Endothelial cell of umbilical vein (primary cell): Measurements from ENCODE around the gene FAM222A. TPM values are rescaled to one million over a fixed set of nuclear protein-coding genes. Genes with fewer than 3 reads are reported as not detected.

Experiments
- BruUV-seq: library from RNA; stranded (reverse); fragments of 400-500 nt; replicated peaks from 2 replicates; lab custom pipeline; 2021; lab: Mats Ljungman, UMichigan
- CTCF ChIA-PET: fragments of 300-600, 350-600 bp; sonication (Branson Sonifier 250); formaldehyde crosslinking; loops from one replicate; lab custom pipeline; 2021; ENCODE audit warnings: antibody characterized with exemption, inconsistent platforms; lab: Charles Lee
- POLR2A ChIA-PET: fragments of 300-600, 350-600 bp; sonication (Branson Sonifier 250); formaldehyde crosslinking; loops from one replicate; lab custom pipeline; 2021; ENCODE audit warnings: antibody characterized with exemption, inconsistent platforms; lab: Charles Lee
- DNase-seq: peaks from one replicate; pipeline ENCODE4 v3.0.0-alpha.2; 2011; ENCODE audit warnings: low read depth, low spot score
- FAIRE-seq: peaks from 2 replicates; lab custom pipeline; 2011; peaks lifted over from hg19 to GRCh38; lab: Jason Lieb, UNC
- H2AFZ ChIP-seq: 2 replicates; pipeline ENCODE4 v1.6.0; 2012; ENCODE audit warnings: low read depth, low read length, control low read depth, inconsistent platforms
- H3K27ac ChIP-seq: 2 replicates; pipeline ENCODE4 v1.5.1; 2011; ENCODE audit warnings: low read depth, mild to moderate bottlenecking, control low read depth, low read length, moderate library complexity; ENCODE audit not compliant: insufficient read depth
- H3K27me3 ChIP-seq, 2 experiments: 2 replicates each; pipeline versions ENCODE4 v1.6.0 to v1.6.1; 2011; ENCODE audit warnings: low read length in 2 of 2, mixed read lengths in 1 of 2; ENCODE audit not compliant: control insufficient read depth in 2 of 2, insufficient read depth in 2 of 2
- H3K36me3 ChIP-seq, 2 experiments: 2 replicates in 1 of 2; 3 replicates in 1 of 2; pipeline ENCODE4 v1.5.1; 2011; ENCODE audit warnings: low read length in 2 of 2, mild to moderate bottlenecking in 1 of 2, moderate library complexity in 1 of 2; ENCODE audit not compliant: control insufficient read depth in 2 of 2, insufficient read depth in 2 of 2; ENCODE audit errors: extremely low read depth in 1 of 2
- H3K4me1 ChIP-seq: 3 replicates; pipeline ENCODE4 v1.5.1; 2011; ENCODE audit warnings: mild to moderate bottlenecking, low read length; ENCODE audit not compliant: control insufficient read depth, insufficient read depth; ENCODE audit errors: extremely low read depth
- H3K4me2 ChIP-seq: 2 replicates; pipeline ENCODE4 v1.6.1; 2011; ENCODE audit warnings: low read length, control low read depth, mixed read lengths; ENCODE audit not compliant: insufficient read depth
- H3K4me3 ChIP-seq, 3 experiments: fragments of 200-600 bp in 1 of 3; sonication (generic), shearing (Covaris generic) in 1 of 3; replicated peaks in 1 of 3; 2 replicates each; pipeline ENCODE4 v1.5.1; 2011 to 2016; ENCODE audit warnings: control low read depth in 3 of 3, low read length in 3 of 3, mild to moderate bottlenecking in 2 of 3, inconsistent platforms in 1 of 3, low read depth in 1 of 3, moderate library complexity in 1 of 3; ENCODE audit not compliant: insufficient read depth in 1 of 3
- H3K79me2 ChIP-seq: 2 replicates; pipeline ENCODE4 v1.6.0; 2012; ENCODE audit warnings: low read length, inconsistent platforms; ENCODE audit not compliant: control insufficient read depth, insufficient read depth
- H3K9ac ChIP-seq: replicated peaks from 2 replicates; pipeline ENCODE3; 2011; ENCODE audit warnings: low read length, control low read depth; ENCODE audit not compliant: insufficient read depth; ENCODE audit errors: extremely low read depth
- H3K9me1 ChIP-seq: replicated peaks from 3 replicates; pipeline ENCODE4 v1.6.0; 2011; ENCODE audit warnings: mild to moderate bottlenecking, low read length; ENCODE audit not compliant: control insufficient read depth, insufficient read depth; ENCODE audit errors: extremely low read depth
- H3K9me3 ChIP-seq: replicated peaks from 2 replicates; pipeline ENCODE4 v1.5.1; 2012; ENCODE audit warnings: low read length, inconsistent platforms; ENCODE audit not compliant: control insufficient read depth, insufficient read depth
- H4K20me1 ChIP-seq: replicated peaks from 2 replicates; pipeline ENCODE3; 2011; ENCODE audit warnings: mild to moderate bottlenecking, low read length; ENCODE audit not compliant: control insufficient read depth, insufficient read depth; ENCODE audit errors: extremely low read depth
- EZH2 ChIP-seq: IDR thresholded peaks from 2 replicates; pipeline ENCODE4 v1.6.1; 2012; ENCODE audit warnings: borderline replicate concordance, low read depth, mild to moderate bottlenecking, moderate library complexity, low read length, inconsistent platforms; ENCODE audit not compliant: severe bottlenecking
- FOS ChIP-seq: IDR thresholded peaks from 2 replicates; pipeline ENCODE4 v1.6.1; 2011; ENCODE audit warnings: mild to moderate bottlenecking, low read length, moderate library complexity, borderline replicate concordance; ENCODE audit not compliant: insufficient read depth
- GATA2 ChIP-seq: IDR thresholded peaks from 2 replicates; pipeline ENCODE4 v1.7.0; 2011; ENCODE audit warnings: low read depth, mild to moderate bottlenecking, moderate library complexity, mixed read lengths, low read length; ENCODE audit not compliant: insufficient read length, insufficient read depth
- JUN ChIP-seq: IDR thresholded peaks from 2 replicates; pipeline ENCODE4 v1.6.1; 2011; ENCODE audit warnings: borderline replicate concordance, low read depth; ENCODE audit not compliant: insufficient read length, insufficient read depth
- MAX ChIP-seq: IDR thresholded peaks from 2 replicates; pipeline ENCODE4 v1.6.1; 2011; ENCODE audit not compliant: insufficient read depth, insufficient read length
- MYC ChIP-seq: IDR thresholded peaks from one replicate; pipeline ENCODE4 v1.6.1; 2011; ENCODE audit warnings: mild to moderate bottlenecking, low read depth, low read length
- POLR2A ChIP-seq: IDR thresholded peaks from 2 replicates; pipeline ENCODE4 v1.6.1; 2012; ENCODE audit warnings: low read depth, mild to moderate bottlenecking, control low read depth, low read length
- POLR2AphosphoS5 ChIP-seq: IDR thresholded peaks from 2 replicates; pipeline ENCODE4 v1.6.1; 2012; ENCODE audit warnings: low read depth, mild to moderate bottlenecking, control low read depth, low read length, moderate library complexity; ENCODE audit not compliant: insufficient read depth
- dilution Hi-C: fragments of 300-500 bp; cut with MboI; formaldehyde crosslinking; loops from one replicate; pipeline ENCODE4 v1.15.0; 2019; ENCODE audit warnings: low sequenced_read_pairs; ENCODE audit not compliant: extremely low pct_ligation_motif_present
- intact Hi-C: fragments of 100-400 bp; cut with micrococcal nuclease; formaldehyde crosslinking; loops from one replicate; pipeline ENCODE4 v1.10.0; 2022
- polyA plus RNA-seq, 4 experiments: library from polyadenylated mRNA; depleted of rRNA in 3 of 4; stranded (reverse) in 3 of 4; unstranded in 1 of 4; fragments of >200 nt; gene quantifications; 2 replicates each; pipeline versions ENCODE4 v1.2.1 to v1.2.3, GENCODE V29; 2011 to 2012; ENCODE audit warnings: missing spikeins in 1 of 4
- total RNA-seq: library from RNA; stranded (reverse); gene quantifications from 2 replicates; pipeline ENCODE4 v1.2.3, GENCODE V29; 2021
- TF ChIP-seq, protein P1 (sequence below), 2 donors: IDR thresholded peaks; 1 replicate in 1 of 2; 2 replicates in 1 of 2; pipeline ENCODE4 v1.5.1; 2011; ENCODE audit warnings: low read length in 2 of 2, mild to moderate bottlenecking in 2 of 2, moderate library complexity in 2 of 2, control low read depth in 1 of 2, inconsistent platforms in 1 of 2, low read depth in 1 of 2; ENCODE audit not compliant: insufficient read depth in 1 of 2; ENCODE audit errors: extremely low read depth in 1 of 2

Gene FAM222A
- total and polyA plus RNA-seq, 2 donors (not counting 3 experiments of a cell fraction or from before 2014, with no cell fraction given): 0.62 to 1.7 TPM

- H3K4me2 ChIP-seq: no peak overlapping the region
- CTCF ChIA-PET: no interaction called here
- no TSS peak for BruUV-seq
- no peak overlapping the region for H3K27ac ChIP-seq
- no peak overlapping the region for H3K4me3 ChIP-seq
- POLR2A ChIA-PET: no interaction called here
- H3K9me3 ChIP-seq: no peaks in the 10 kb centered on the region
- dilution Hi-C loops: no loop called here
- no peak overlapping the region for H2AFZ ChIP-seq
- H3K36me3 ChIP-seq: no peaks in the 10 kb centered on the region
- peaks cover 11 to 16% of the 10 kb centered on the region in 2 experiments for H3K27me3 ChIP-seq
- no peak overlapping the region for H3K9ac ChIP-seq
- TF ChIP-seq JUN: no peak
- no peak for TF ChIP-seq POLR2AphosphoS5
- TF ChIP-seq POLR2A: no peak
- TF ChIP-seq MYC: no peak
- no peak for TF ChIP-seq FOS
- TF ChIP-seq EZH2: no peak
- TF ChIP-seq, protein P1, sequence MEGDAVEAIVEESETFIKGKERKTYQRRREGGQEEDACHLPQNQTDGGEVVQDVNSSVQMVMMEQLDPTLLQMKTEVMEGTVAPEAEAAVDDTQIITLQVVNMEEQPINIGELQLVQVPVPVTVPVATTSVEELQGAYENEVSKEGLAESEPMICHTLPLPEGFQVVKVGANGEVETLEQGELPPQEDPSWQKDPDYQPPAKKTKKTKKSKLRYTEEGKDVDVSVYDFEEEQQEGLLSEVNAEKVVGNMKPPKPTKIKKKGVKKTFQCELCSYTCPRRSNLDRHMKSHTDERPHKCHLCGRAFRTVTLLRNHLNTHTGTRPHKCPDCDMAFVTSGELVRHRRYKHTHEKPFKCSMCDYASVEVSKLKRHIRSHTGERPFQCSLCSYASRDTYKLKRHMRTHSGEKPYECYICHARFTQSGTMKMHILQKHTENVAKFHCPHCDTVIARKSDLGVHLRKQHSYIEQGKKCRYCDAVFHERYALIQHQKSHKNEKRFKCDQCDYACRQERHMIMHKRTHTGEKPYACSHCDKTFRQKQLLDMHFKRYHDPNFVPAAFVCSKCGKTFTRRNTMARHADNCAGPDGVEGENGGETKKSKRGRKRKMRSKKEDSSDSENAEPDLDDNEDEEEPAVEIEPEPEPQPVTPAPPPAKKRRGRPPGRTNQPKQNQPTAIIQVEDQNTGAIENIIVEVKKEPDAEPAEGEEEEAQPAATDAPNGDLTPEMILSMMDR (IDR thresholded peaks at IDR 0.05; ENCODE audit: extremely low read depth in 1 of 2, insufficient read depth in 1 of 2, low read depth in 1 of 2, low read length in 2 of 2): no peak
- TF ChIP-seq MAX: no peak
- TF ChIP-seq GATA2: no peak
- DNase-seq (no peak), FAIRE-seq (no peak)
- intact Hi-C loops: no loop called here
- no peaks in the 10 kb centered on the region for H4K20me1 ChIP-seq
- H3K9me1 ChIP-seq: no peaks in the 10 kb centered on the region
- no peaks in the 10 kb centered on the region for H3K4me1 ChIP-seq
- no peaks in the 10 kb centered on the region for H3K79me2 ChIP-seq
Measured at GRCh38 chr12:109682708-109683060, 30.9 kb upstream of the FAM222A start.
